HG02852 (cell line): ENCODE data around the gene IL22RA2.
A peak's percentile ranks its signal among the peaks of the same experiment; 100 is the strongest.

ENCODE experiments used
- ATAC-seq: cut with Tn5 transposase; IDR thresholded peaks from one replicate; pipeline ENCODE4 v1.9.1; 2021; ENCODE audit warnings: mild to moderate bottlenecking, moderate library complexity; ENCODE audit not compliant: unreplicated experiment

The IL22RA2 gene

DNA sequence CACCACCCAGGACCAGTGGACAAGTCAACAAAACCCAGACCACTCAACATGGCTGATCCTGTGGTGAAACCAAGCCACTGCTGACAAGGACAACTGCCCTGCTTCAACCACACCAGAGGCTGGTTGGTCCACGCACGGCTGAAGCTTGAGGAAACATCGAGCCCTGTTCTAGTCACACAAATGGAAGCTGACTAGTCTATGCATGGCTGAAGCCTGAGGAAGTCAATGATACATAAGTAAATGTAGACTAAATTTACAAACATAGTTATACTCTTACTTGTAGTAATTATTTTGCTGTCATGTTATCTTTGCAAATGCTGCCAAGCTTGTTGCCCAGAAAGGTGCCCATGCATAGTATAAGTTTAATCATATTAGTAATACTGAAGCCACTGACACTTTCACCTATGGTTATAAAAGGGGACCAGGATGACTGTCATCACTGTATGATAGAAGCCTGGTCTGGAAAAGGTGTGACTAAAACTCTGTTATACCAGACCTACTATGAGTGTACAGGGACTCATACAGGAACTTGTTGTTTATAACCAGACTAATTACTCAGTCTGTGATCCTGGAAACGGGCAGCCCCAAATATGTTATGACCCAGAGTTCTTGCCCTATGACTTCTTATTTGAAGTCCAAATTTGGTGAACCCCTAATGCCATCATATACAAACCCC is 5.6 kb downstream of the IL22RA2 start:
- no peak for ATAC-seq

DNA sequence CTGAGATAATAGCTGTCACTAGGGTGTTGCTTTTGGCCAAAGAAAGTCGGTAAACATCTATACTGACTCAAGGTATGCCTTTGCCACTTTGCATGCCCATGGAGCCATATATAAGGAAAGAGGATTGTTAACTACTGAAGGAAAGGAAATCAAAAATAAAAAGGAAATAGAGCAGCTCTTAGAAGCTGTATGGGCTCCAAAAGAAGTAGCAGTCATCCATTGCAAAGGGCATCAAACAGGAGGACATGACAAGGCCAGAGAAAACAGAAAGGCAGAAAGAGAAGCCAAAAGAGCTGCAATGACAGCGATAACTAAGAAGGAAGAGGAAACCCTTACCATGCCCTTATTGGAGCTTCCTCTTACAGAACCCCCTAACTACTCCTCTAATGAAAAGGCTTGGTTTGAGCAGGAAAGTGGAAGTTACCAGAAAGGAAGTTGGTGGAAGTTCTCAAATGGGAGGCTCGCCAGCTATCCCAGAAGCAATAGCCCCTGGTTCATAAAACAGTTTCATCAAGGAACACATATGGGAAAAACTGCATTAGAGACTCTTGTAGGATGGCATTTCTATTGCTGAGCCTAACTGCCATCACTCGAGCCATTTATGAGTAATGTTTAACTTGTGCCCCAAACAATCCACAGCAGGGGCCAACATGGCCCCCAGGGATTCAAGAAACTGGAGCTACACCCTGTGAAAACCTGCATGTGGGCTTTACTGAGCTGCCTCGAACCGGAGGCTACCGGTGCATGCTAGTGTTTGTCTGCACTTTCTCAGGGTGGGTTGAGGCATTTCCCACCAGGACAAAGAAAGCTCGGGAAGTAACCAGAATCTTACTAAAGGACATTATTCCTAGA is 7.0 kb downstream of the IL22RA2 start:
- ATAC-seq = no peak

DNA sequence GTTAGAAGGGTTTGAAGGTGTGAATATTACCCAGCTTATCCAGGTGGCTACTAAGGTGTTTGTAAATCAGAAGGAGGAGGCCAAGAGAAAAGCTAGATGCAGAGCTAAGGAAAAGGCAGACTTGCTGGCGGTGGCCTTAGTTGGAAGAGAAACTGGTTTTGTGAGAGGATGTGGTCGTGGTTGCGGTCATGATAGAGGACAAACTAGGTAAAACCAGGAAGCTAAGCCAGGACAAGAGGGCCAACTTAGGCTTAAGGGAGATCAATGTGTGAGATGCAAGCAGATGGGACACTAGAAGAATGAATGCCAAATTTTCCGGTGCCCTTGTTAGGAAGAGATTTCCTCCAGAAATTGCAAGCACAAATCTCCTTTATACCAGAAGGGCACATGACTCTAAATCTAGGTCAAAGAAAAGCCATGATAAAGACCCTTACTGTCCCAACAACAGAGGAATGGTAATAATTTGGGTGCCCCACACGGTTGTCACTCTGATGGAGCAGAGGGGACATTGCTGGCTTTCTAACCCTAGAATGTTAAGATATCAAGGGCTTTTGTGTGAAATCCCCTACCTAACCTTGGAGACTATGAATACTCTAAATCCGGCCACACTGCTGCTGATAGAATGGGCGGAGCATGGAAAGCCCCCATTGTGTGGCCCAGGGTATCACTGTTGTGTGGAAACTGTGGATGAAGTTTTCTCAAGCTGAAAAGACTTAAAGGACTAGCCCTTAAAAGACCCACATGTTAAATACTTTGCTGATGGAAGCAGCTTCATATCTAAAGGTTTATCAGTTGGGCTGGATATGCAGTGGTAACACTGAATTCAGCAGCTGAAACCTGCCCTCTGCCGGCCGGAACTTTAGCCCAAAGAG is 7.8 kb downstream of the IL22RA2 start:
- peak; percentile 59 for ATAC-seq

- no peak for ATAC-seq
These were observed 9.6 kb downstream of the IL22RA2 start for GRCh38 chr6:137163732-137164318.

DNA sequence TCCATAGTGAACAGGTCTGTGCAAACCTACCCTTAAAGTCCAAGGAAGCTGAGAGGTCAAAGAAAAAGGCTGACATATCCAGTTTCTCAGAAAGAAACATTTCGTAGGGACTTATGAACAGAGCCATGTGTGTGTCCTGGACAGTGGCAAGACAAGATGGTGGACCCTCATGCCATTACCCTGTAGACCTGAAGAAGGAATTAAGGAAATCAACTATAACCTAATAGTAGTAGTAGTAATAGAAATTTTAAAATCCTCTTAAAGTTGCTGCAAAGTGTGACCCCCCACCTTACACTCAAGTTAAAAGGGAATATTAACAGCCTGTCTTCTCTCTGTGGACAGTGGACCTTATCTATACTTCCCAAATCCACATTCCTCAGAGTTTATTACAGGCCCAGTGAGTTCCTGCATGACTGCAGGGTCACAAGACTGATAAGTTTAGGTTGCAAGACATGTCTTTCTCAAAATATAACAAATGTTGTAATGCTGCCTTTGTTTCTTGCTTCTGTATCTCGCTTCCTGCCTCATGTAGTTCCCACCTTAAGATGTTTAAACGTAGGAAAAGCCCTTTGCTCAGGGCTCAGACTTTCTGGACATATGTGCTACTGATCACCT is 10.6 kb downstream of the IL22RA2 start:
- no peak for ATAC-seq

GRCh38 chr6:137161949-137162348 is 11.5 kb downstream of the IL22RA2 start:
- no peak for ATAC-seq

GRCh38 chr6:137160763-137161162 is 12.7 kb downstream of the IL22RA2 start:
- no peak for ATAC-seq

- ATAC-seq = no peak
These were observed 13.5 kb downstream of the IL22RA2 start for GRCh38 chr6:137159912-137160311.

DNA sequence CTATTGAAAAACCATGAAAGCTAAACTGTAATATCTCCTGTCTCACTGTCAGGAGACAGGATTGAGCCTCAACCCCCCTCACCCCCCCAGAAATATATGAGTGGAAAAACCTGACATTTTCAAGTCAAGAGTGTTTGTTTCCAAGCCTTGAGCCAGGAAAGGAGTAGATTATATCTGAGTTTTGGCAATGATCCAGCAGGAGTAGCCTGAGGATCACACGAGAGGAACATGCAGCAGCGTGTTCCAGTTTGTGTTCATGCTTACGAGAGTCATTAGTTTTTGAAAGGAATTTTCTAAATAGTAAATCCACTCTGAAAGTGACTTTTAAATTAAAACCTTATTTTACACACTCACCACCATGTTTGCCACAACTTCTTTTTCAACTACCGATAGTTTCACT is 15.8 kb downstream of the IL22RA2 start:
- ATAC-seq = no peak

DNA sequence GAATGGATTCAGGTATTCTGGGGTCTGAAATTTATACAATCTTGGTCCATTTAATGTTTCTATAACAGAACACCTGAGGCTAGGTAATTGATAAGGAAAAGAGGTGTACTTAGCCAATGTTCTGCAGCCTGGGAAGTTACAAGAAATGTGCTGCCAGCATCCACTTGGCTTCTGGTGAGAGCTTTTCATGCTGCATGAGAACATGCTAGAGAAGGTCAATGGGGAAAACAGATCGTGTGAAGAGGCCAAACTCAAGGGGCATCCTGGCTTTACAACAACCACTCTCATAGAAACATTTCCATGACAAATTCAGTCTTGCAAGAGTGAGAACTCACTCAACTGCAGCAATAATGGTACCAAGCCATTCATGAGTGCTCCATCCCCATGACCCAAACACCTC is 16.8 kb downstream of the IL22RA2 start:
- no peak for ATAC-seq

DNA sequence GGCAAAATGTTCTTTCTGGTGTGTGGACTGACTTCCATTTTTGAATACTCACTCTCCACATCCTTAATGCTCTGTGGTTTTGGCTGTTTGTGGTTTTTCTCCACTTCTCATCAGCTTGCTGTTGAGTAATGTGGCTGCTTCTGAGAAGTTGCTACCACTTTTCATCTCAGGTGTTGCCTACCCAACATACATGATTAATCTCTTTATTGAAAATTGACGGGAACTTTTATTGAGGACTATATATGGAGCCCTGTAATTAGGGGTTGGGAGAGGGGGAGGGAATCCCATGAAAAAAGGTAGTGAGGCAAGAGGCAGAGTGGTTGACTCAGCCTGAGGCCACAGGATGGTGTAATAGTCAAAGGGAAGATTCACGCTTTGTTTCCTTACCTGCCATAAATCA is 17.6 kb downstream of the IL22RA2 start:
- peak; percentile 74 for ATAC-seq

- ATAC-seq = no peak
These were observed 23.4 kb downstream of the IL22RA2 start for GRCh38 chr6:137150072-137150471.

- no peak for ATAC-seq
These were observed 24.4 kb downstream of the IL22RA2 start for GRCh38 chr6:137149035-137149393.

GRCh38 chr6:137148306-137149034 is 25.0 kb downstream of the IL22RA2 start:
- ATAC-seq = no peak

DNA sequence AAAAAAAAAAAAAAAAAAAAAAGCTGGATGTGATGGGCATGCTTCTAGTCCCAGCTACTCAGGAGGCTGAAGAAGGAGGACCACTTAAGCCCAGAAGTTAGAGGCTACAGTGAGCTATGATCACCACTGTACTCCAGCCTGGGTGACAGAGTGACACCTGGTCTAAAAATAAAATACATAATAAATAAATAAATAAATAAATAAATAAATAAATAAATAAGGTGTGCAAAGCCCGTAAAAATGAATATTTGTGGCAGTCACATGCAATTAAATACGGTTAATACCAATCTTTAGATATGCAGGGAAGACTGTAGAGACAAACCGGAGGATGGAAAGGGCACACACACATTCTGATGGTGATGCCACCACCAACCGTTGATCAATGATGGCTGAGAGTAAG is 26.2 kb downstream of the IL22RA2 start:
- ATAC-seq = no peak

- no peak for ATAC-seq
These were observed 27.2 kb downstream of the IL22RA2 start for GRCh38 chr6:137146206-137146605.

GRCh38 chr6:137145421-137145820 is 28.0 kb downstream of the IL22RA2 start:
- no peak for ATAC-seq

DNA sequence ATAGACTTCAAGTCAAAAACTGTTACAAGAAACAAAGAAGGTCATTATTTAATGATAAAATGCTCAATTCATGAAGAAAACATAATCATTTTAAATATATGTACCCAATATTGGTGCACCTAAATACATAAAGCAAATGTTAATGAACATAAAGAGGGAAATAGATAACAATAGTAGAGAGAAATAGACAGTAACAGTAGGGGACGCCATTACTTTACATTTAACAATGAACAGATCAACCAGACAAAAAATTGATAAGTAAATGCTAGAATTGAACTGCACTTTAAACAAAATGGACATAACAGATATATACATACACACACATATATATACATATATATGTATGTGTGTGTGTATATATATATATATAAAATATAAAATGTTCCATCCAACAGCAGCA is 37.4 kb downstream of the IL22RA2 start:
- ATAC-seq = no peak

GRCh38 chr6:137134483-137134882 is 39.0 kb downstream of the IL22RA2 start:
- ATAC-seq = no peak

DNA sequence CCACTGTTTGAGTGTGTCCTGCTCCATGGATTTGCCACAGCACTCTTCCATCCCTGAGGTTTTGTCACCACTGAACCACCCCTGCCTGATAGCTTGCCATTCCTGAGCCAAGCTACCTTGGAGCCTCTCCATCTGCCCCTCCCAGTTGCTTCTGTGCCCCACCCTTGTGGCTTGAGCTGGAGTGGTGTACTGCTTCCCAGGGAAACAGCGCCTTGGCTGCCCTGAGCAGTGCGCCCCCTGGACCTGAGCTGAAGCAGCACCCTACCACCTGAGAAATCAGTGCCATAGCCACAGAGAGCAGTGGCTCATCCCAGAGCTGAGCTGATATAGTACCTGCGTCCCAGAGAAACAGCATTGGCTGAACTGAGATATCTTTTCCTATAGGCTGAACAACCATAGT is 40.3 kb downstream of the IL22RA2 start:
- no peak for ATAC-seq
